GM10248 (cell line): ENCODE measurements around the gene MBNL2.

ENCODE experiments used
- CTCF ChIA-PET: fragments of 300-600 bp; sonication (Branson Sonifier 250); formaldehyde crosslinking; extraction: SDS; loops from one replicate; lab custom pipeline; 2021; ENCODE audit warnings: antibody characterized with exemption; lab: Yijun Ruan, JAX
- POLR2A ChIA-PET: fragments of 350-650 bp; sonication (Branson Sonifier 250); formaldehyde crosslinking; extraction: SDS; loops from one replicate; lab custom pipeline; 2020; ENCODE audit warnings: antibody characterized with exemption; lab: Yijun Ruan, JAX
- DNase-seq: peaks from one replicate; pipeline ENCODE4 v3.0.0; 2012; ENCODE audit errors: extremely low spot score
- TF ChIP-seq, protein P1 (sequence below): IDR thresholded peaks from 2 replicates; pipeline ENCODE4 v1.5.1; 2012; ENCODE audit warnings: mild to moderate bottlenecking, low read depth; ENCODE audit errors: extremely low read depth, missing control alignments, control extremely low read depth

Gene MBNL2

DNA sequence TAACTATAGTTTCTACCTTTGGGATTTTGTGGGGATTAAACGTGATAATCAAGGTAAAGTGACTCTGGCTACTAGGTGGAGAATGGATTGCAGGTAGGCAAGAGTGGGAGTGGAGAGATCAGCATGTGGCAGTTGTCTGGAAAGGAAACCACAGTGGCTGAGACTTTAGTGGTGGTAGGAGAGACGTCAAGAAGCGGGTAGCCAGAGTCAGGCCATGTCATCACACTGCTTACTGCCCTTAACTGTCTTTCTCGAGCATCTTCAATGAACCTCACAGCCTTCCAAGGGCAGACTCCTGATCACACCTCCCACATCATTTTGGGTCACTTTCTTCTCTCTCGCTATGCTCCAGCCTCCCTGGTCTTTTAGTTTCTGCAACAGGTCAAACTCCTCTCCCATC lies 28.6 kb upstream of the MBNL2 start:
- ChIA-PET POLR2A (no interaction called here), CTCF (no interaction called here)
- DNase-seq = no peak
- TF ChIP-seq, protein P1, sequence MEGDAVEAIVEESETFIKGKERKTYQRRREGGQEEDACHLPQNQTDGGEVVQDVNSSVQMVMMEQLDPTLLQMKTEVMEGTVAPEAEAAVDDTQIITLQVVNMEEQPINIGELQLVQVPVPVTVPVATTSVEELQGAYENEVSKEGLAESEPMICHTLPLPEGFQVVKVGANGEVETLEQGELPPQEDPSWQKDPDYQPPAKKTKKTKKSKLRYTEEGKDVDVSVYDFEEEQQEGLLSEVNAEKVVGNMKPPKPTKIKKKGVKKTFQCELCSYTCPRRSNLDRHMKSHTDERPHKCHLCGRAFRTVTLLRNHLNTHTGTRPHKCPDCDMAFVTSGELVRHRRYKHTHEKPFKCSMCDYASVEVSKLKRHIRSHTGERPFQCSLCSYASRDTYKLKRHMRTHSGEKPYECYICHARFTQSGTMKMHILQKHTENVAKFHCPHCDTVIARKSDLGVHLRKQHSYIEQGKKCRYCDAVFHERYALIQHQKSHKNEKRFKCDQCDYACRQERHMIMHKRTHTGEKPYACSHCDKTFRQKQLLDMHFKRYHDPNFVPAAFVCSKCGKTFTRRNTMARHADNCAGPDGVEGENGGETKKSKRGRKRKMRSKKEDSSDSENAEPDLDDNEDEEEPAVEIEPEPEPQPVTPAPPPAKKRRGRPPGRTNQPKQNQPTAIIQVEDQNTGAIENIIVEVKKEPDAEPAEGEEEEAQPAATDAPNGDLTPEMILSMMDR = no peak

DNA sequence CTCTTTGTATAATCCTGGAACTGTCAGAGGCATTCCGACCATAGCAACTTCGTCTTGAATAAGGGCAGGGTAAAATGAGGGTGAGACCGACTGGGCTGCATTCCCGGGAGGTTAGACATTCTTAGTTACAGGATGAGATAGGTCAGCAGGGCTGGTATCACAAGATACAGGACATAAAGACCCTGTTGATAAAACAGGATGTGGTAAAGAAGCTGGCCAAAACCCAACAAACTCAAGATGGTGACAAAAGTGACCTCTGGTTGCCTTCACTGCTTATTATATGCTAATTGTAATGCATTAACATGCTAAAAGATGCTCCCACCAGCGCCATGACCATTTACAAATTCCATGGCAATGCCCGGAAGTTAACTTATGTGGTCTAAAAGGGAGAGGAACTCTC lies 27.7 kb upstream of the MBNL2 start:
- TF ChIP-seq, protein P1 = no peak
- ChIA-PET CTCF (no interaction called here), POLR2A (no interaction called here)
- no peak for DNase-seq

DNA sequence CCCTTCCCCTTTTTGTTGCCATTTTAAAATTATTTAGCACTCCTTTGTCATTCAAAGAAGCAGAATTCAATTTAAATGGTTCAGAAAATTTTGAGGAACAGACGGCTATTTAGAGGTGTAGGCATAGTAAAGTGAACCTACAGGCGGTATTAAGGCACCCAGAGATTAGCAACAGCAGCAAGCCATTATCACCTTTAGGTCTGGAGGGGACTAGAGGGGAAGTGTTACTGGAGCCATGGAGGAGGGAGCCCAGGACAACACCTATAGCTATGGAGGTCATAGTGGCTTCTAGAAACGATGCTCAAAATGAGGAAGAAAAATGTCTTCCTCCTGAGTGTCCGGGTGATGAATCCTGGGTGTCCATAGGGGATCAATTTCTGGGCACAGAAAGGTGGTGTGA lies 25.8 kb upstream of the MBNL2 start:
- DNase-seq = no peak
- POLR2A ChIA-PET = no interaction called here

DNA sequence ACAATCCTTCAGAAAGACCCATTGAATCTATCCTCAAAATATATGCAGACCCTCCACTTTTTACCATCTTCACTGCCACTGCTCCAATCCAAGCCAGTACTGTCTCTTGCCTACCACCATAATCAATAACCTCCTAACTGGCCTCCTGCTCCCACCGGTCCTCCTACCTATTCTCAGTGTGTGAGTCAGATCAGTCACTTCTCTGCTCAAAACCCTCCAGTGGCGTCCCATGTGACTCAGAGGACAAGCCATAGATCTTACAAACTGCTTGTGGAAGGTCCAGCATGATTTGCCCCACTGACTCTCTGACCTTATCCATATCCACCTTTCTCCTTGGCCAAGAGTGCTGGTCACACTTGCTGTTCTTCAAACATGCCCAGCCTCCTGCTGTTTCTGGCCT lies 23.4 kb upstream of the MBNL2 start:
- ChIA-PET CTCF (interaction anchor here (1.3 kb wide), 1 partner anchor 15 kb away, joined by 3 read pairs; no protein-coding TSS in a partner anchor), POLR2A (no interaction called here)
- TF ChIP-seq, protein P1 = no peak
- DNase-seq = no peak

More for the DNA sequence above, 25.8 kb upstream of the MBNL2 start:
- CTCF ChIA-PET = no interaction called here
- TF ChIP-seq, protein P1 = no peak

DNA sequence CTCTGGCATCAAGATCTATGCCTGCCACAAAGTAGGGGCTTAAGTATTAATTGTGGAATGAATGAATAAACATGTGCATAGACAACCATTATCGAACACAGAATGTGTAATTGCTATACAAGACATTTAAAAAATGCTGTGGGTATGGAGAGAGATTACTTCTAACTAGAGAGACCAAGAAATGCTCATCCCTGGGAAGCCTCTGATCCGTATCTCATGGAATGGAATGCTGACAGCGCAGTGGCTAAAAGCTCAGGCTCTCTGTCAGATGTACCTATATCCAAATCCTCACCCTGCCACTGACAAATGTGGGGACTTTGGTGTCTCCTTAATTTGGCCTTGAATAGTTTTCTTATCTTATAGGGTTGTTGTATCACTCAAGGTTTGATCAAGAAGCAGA lies 22.7 kb upstream of the MBNL2 start:
- TF ChIP-seq, protein P1 = no peak
- ChIA-PET CTCF (interaction anchor here (1.3 kb wide), 1 partner anchor 15 kb away, joined by 3 read pairs; no protein-coding TSS in a partner anchor), POLR2A (no interaction called here)
- DNase-seq = no peak

DNA sequence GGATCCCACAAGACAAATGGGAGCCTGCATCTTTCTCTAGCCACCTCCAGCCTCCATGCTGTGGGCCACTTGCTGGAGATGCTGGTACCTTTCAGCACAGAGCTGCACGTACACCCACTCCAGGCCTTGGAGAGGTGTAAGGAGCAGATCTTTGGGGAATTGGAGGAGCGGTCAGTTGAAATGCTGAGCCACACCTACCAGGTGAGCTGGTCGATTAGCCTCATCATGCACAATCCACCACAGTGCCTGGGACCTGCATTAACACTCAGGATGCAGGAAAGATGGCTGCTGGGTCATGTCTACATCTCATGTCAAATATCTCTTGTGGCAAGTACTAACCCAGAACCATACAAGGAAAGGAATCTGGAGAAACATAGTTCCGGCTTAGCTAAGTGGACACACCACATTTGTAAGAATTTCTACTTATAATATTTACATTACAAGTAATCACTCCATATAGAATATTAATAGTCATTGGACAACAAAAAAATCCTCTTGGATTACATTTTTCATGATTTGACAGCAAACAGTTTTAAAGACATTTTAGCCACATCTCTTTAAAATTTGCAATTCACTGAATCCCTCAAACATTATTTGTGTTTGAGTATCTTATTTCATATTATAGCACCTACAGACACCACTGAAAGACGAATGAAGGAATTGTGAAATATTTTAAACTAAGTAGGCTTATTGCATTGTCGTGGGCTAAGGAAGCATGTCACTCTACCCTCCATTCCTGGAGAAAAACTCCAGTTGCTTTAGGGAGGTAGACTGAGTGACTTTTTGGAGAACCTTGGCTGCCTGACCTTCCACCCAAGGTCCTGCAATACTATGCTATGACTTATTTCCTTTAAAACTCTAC lies 21.8 kb upstream of the MBNL2 start:
- TF ChIP-seq, protein P1 = no peak
- POLR2A ChIA-PET = no interaction called here
- CTCF ChIA-PET = interaction anchor here (0.7 to 1.5 kb wide), 3 partner anchors 9 to 16 kb away, joined by 3 to 4 read pairs (median 3); no protein-coding TSS in a partner anchor
- no peak for DNase-seq
